HepG2 (cell line): ENCODE data around the gene CELF4. TPM values are rescaled to one million over a fixed set of nuclear protein-coding genes. Genes with fewer than 3 reads are reported as not detected.

Experiments
- ATAC-seq: fragments of 200-7000 bp; cut with Tn5 transposase; 3 replicates; pipeline ENCODE4 v1.9.1; 2020; ENCODE audit warnings: mild to moderate bottlenecking, moderate library complexity
- BruUV-seq: library from RNA; stranded (reverse); fragments of 400-500 nt; replicated peaks from 2 replicates; lab custom pipeline; 2021; lab: Mats Ljungman, UMichigan
- CTCF ChIA-PET: fragments of 300-600 bp; formaldehyde crosslinking; extraction: SDS; loops from one replicate; lab custom pipeline; 2021; ENCODE audit warnings: low total read pairs, inconsistent platforms, low intra/inter-chr PET ratio; lab: Yijun Ruan, JAX
- POLR2A ChIA-PET: fragments of 350-600 bp; sonication (Branson Sonifier 250); formaldehyde crosslinking; loops from one replicate; lab custom pipeline; 2020; ENCODE audit warnings: antibody characterized with exemption, inconsistent platforms; lab: Yijun Ruan, JAX
- DNase-seq: peaks from one replicate; pipeline ENCODE4 v3.0.0-alpha.2; 2015; ENCODE audit warnings: low spot score
- FAIRE-seq: peaks from 3 replicates; lab custom pipeline; 2011; peaks lifted over from hg19 to GRCh38; lab: Jason Lieb, UNC
- H2AFZ ChIP-seq: one replicate; pipeline ENCODE4 v1.6.1; 2011; ENCODE audit warnings: low read length, inconsistent platforms
- H3K27ac ChIP-seq: fragments of 300-600 bp; 3 replicates; pipeline ENCODE4 v1.8.0; 2011; ENCODE audit warnings: mixed run types, mild to moderate bottlenecking, mixed read lengths, low read length, inconsistent platforms; ENCODE audit not compliant: insufficient read depth; ENCODE audit errors: extremely low read length
- H3K27me3 ChIP-seq, 2 experiments: fragments of 200-600 bp in 1 of 2; 2 replicates in 1 of 2; 3 replicates in 1 of 2; pipeline versions ENCODE4 v1.6.0 to v1.8.0; 2011; ENCODE audit warnings: low read length in 2 of 2, mild to moderate bottlenecking in 2 of 2, moderate library complexity in 2 of 2, inconsistent platforms in 1 of 2; ENCODE audit not compliant: insufficient read depth in 2 of 2, control insufficient read depth in 1 of 2
- H3K36me3 ChIP-seq, 2 experiments: fragments of 200-600 bp in 1 of 2; replicated peaks in 1 of 2; 2 replicates in 1 of 2; 3 replicates in 1 of 2; pipeline versions ENCODE4 v1.5.1 to v1.8.0; 2011; ENCODE audit warnings: low read length in 2 of 2, inconsistent platforms in 1 of 2; ENCODE audit not compliant: insufficient read depth in 2 of 2, control insufficient read depth in 1 of 2
- H3K4me1 ChIP-seq: 2 replicates; pipeline ENCODE4 v1.5.1; 2012; ENCODE audit warnings: low read length, inconsistent platforms; ENCODE audit not compliant: insufficient read depth
- H3K4me2 ChIP-seq: 2 replicates; pipeline ENCODE4 v1.6.0; 2011; ENCODE audit warnings: low read depth, low read length, inconsistent platforms
- H3K4me3 ChIP-seq, 3 experiments: fragments of 200-600 bp in 1 of 3; sonication (generic), shearing (Covaris generic) in 1 of 3; replicated peaks in 1 of 3; 2 replicates each; pipeline ENCODE4 v1.5.1; 2011 to 2016; ENCODE audit warnings: low read length in 3 of 3, inconsistent platforms in 2 of 3, low read depth in 2 of 3, mild to moderate bottlenecking in 2 of 3, control low read depth in 1 of 3, mixed read lengths in 1 of 3; ENCODE audit not compliant: insufficient read depth in 1 of 3
- H3K79me2 ChIP-seq: one replicate; pipeline ENCODE4 v1.6.1; 2011; ENCODE audit warnings: low read length, inconsistent platforms; ENCODE audit not compliant: insufficient read depth
- H3K9ac ChIP-seq: 2 replicates; pipeline ENCODE4 v1.6.0; 2011; ENCODE audit warnings: mild to moderate bottlenecking, low read depth, low read length, inconsistent platforms; ENCODE audit not compliant: insufficient read depth
- H3K9me3 ChIP-seq: 2 replicates; pipeline ENCODE4 v1.5.1; 2012; ENCODE audit warnings: mild to moderate bottlenecking, low read length
- H4K20me1 ChIP-seq: 2 replicates; pipeline ENCODE4 v1.6.0; 2011; ENCODE audit warnings: inconsistent platforms, mild to moderate bottlenecking, low read length, moderate library complexity; ENCODE audit not compliant: insufficient read depth
- E2F5 ChIP-seq: sonication (generic); formaldehyde crosslinking; conservative IDR thresholded peaks from 2 replicates; pipeline ENCODE4 v1.4.0; 2020; ENCODE audit warnings: missing genetic modification reagents
- IRF9 ChIP-seq: sonication (generic); formaldehyde crosslinking; IDR thresholded peaks from 2 replicates; pipeline ENCODE4 v1.8.0; 2022; ENCODE audit warnings: missing genetic modification reagents, mild to moderate bottlenecking, borderline replicate concordance
- KDM3A ChIP-seq: IDR thresholded peaks from 2 replicates; pipeline ENCODE4 v1.6.1; 2018; ENCODE audit warnings: low read depth, missing compliant biosample characterization
- NFIC ChIP-seq: IDR thresholded peaks from 2 replicates; pipeline ENCODE4 v1.6.1; 2012; ENCODE audit warnings: mild to moderate bottlenecking, low read length, inconsistent platforms
- NONO ChIP-seq, 2 experiments: fragments of 450-650 bp in 1 of 2; sonication (generic) in 1 of 2; formaldehyde crosslinking in 1 of 2; IDR thresholded peaks in 1 of 2; conservative IDR thresholded peaks in 1 of 2; 2 replicates each; pipeline versions ENCODE4 v1.6.1 to v1.8.0; 2017 to 2022; ENCODE audit warnings: mild to moderate bottlenecking in 1 of 2, missing genetic modification reagents in 1 of 2, moderate library complexity in 1 of 2
- ZC3H4 ChIP-seq: sonication (generic); formaldehyde crosslinking; IDR thresholded peaks from 2 replicates; pipeline ENCODE4 v1.4.0; 2020; ENCODE audit warnings: missing genetic modification reagents, borderline replicate concordance
- ZNF143 ChIP-seq: sonication (generic); formaldehyde crosslinking; IDR thresholded peaks from 2 replicates; pipeline ENCODE4 v1.4.0; 2020; ENCODE audit warnings: missing genetic modification reagents
- ZXDC ChIP-seq: sonication (generic); formaldehyde crosslinking; IDR thresholded peaks from 2 replicates; pipeline ENCODE4 v1.5.0; 2020; ENCODE audit warnings: mild to moderate bottlenecking, missing genetic modification reagents
- WGBS: methylation state at CpG from one replicate; pipeline ENCODE4 v1.1.6; 2017; ENCODE audit warnings: low lambda C conversion rate; 5-methylcytosine and 5-hydroxymethylcytosine counted together
- in situ Hi-C: cut with HindIII; loops from 2 replicates; pipeline ENCODE4 v1.10.0; 2017; ENCODE audit warnings: low pct_unique_long_range_greater_than_20kb; ENCODE audit not compliant: extremely low pct_ligation_motif_present
- intact Hi-C: fragments of 100-400 bp; cut with micrococcal nuclease; formaldehyde crosslinking; loops from one replicate; pipeline ENCODE4 v1.10.0; 2022; ENCODE audit not compliant: unreplicated experiment
- polyA plus RNA-seq, 8 experiments: library from polyadenylated mRNA; depleted of rRNA in 3 of 8; stranded (reverse) in 7 of 8; unstranded in 1 of 8; fragments of >200 nt; fragmentation: Illumina TruSeq in 4 of 8; extraction: Trizol in 4 of 8; gene quantifications; 2 replicates each; pipeline versions ENCODE4 v1.2.1 to v1.2.3, GENCODE V29; 2011 to 2016; ENCODE audit warnings: low read depth in 4 of 8, missing spikeins in 1 of 8, mixed read lengths in 1 of 8; ENCODE audit not compliant: insufficient read depth in 1 of 8
- total RNA-seq, 5 experiments: library from RNA; depleted of rRNA; stranded (reverse); fragments of >200 nt; fragmentation: Illumina TruSeq; extraction: Trizol; gene quantifications; 2 replicates each; pipeline ENCODE4 v1.2.3, GENCODE V29; 2016; ENCODE audit warnings: low read depth in 1 of 5

The CELF4 gene
- total and polyA plus RNA-seq, 2 of the 13 experiments (the other 11 are each of a cell fraction or from before 2014, with no cell fraction given), result not detected

GRCh38 chr18:37547196-37547827, 18.3 kb downstream of the CELF4 start:
- H3K9me3 ChIP-seq, result no peaks in the 10 kb centered on the region
- TF ChIP-seq ZNF143, result no peak
- no peak for TF ChIP-seq KDM3A (CRISPR knock-in tag)
- no peak for TF ChIP-seq ZC3H4 (CRISPR knock-in tag)
- no peak for TF ChIP-seq E2F5 (CRISPR knock-in tag)
- TF ChIP-seq IRF9, result no peak
- TF ChIP-seq ZXDC (CRISPR knock-in tag), result no peak
- TF ChIP-seq NFIC, result no peak
- TF ChIP-seq NONO (IDR thresholded peaks at IDR 0.05), result no peak
- TF ChIP-seq NONO (CRISPR knock-in tag; conservative IDR thresholded peaks at IDR 0.05), result no peak
- H3K79me2 ChIP-seq, result no peaks in the 10 kb centered on the region
- no peak overlapping the region for H3K27ac ChIP-seq
- H3K4me2 ChIP-seq, result no peak overlapping the region
- in situ Hi-C loops, result no loop called here
- no peak for DNase-seq
- POLR2A ChIA-PET, result no interaction called here
- BruUV-seq, result no TSS peak
- peaks cover 0 to 53% of the 10 kb centered on the region in 2 experiments; a peak in 4 of 5 replicates for H3K27me3 ChIP-seq
- H4K20me1 ChIP-seq, result no peaks in the 10 kb centered on the region
- no peak overlapping the region for H2AFZ ChIP-seq
- ATAC-seq, result no peak
- H3K4me3 ChIP-seq, result no peak overlapping the region
- intact Hi-C loops, result no loop called here
- WGBS, result 8% methylated on average over 3 of the region's 4 CpGs
- CTCF ChIA-PET, result no interaction called here
- H3K4me1 ChIP-seq, result no peaks in the 10 kb centered on the region
- no peak for FAIRE-seq
- no peaks in the 10 kb centered on the region for H3K36me3 ChIP-seq
- H3K9ac ChIP-seq, result no peak overlapping the region
